Prostate gland (tissue), 2 donors: Measurements from ENCODE around the gene SOX30.

ENCODE experiments used
- CTCF ChIP-seq, 4 experiments: fragments of 200-600 bp in 2 of 4; fragments of 450-650 bp in 2 of 4; sonication (generic) in 2 of 4; IDR thresholded peaks; 1 replicate in 3 of 4; 2 replicates in 1 of 4; pipeline ENCODE4 v1.5.1; 2016 to 2019; ENCODE audit warnings: antibody characterized with exemption in 4 of 4, mild to moderate bottlenecking in 2 of 4, moderate library complexity in 2 of 4
- POLR2A ChIP-seq: fragments of 450-650 bp; IDR thresholded peaks from one replicate; pipeline ENCODE4 v1.6.1; 2016; ENCODE audit warnings: antibody characterized with exemption, mild to moderate bottlenecking
- POLR2AphosphoS5 ChIP-seq: sonication (generic); formaldehyde crosslinking; IDR thresholded peaks from one replicate; pipeline ENCODE4 v1.6.1; 2017; ENCODE audit warnings: antibody characterized with exemption

DNA sequence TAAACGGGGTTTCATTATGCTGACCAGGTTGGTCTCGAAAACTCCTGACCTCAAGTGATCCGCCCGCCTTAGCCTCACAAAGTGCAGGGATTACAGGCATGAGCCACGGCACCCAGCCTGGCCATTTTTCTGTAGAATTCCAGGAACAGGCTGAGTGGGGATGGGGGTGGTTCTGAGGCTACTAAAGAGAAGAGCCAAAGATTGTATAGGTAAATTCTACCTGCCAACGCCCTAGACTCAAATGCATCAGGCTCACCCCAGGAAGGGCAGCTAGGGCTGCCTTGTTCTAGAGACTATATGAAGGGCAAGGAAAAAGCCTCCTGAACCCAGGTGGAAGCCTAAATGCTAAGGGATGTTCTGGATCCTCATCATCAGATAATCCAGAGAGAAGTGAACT is 17.5 kb upstream of the SOX30 start:
- TF ChIP-seq POLR2AphosphoS5: no peak
- TF ChIP-seq CTCF (IDR thresholded peaks at IDR 0.05): no peak
- no peak for TF ChIP-seq POLR2A
